Gastrocnemius medialis (tissue), 4 donors: ENCODE data around the gene SDHA. TPM values are rescaled to one million over a fixed set of nuclear protein-coding genes. Genes with fewer than 3 reads are reported as not detected.

Experiments used
- ATAC-seq, 2 donors: fragments of 150-250 bp; one replicate each; pipeline ENCODE4 v1.9.1; 2016
- DNase-seq, 2 donors: peaks; one replicate each; pipeline ENCODE4 v3.0.0-alpha.2; 2019
- H3K27ac ChIP-seq, 4 donors: fragments of 200-600 bp; sonication (generic); 1 replicate in 1 of 4; 2 replicates in 3 of 4; pipeline ENCODE4 v1.5.1; 2016 to 2018; ENCODE audit warnings: mild to moderate bottlenecking in 2 of 4, moderate library complexity in 1 of 4
- H3K27me3 ChIP-seq, 3 donors: fragments of 200-600 bp; sonication (generic) in 2 of 3; 1 replicate in 1 of 3; 2 replicates in 2 of 3; pipeline versions ENCODE4 v1.5.1 to v1.6.0; 2016 to 2019; ENCODE audit warnings: mild to moderate bottlenecking in 1 of 3, moderate library complexity in 1 of 3
- H3K36me3 ChIP-seq, 2 donors: fragments of 200-600 bp; sonication (generic) in 1 of 2; one replicate each; pipeline ENCODE4 v1.5.1; 2017 to 2018
- H3K4me1 ChIP-seq, 2 donors: fragments of 200-600 bp; sonication (generic) in 1 of 2; one replicate each; pipeline ENCODE4 v1.5.1; 2016 to 2017; ENCODE audit warnings: mild to moderate bottlenecking in 2 of 2
- H3K4me3 ChIP-seq, 4 donors: fragments of 200-600 bp; sonication (generic) in 3 of 4; 1 replicate in 1 of 4; 2 replicates in 3 of 4; pipeline ENCODE4 v1.5.1; 2016 to 2019; ENCODE audit warnings: mild to moderate bottlenecking in 2 of 4
- H3K9me3 ChIP-seq, 3 donors: fragments of 200-600 bp; sonication (generic) in 2 of 3; 1 replicate in 1 of 3; 2 replicates in 2 of 3; pipeline ENCODE4 v1.5.1; 2016 to 2019
- CTCF ChIP-seq, 5 experiments: fragments of 450-650 bp in 3 of 5; fragments of 200-600 bp in 2 of 5; sonication (generic) in 2 of 5; IDR thresholded peaks in 4 of 5; conservative IDR thresholded peaks in 1 of 5; 1 replicate in 4 of 5; 2 replicates in 1 of 5; pipeline ENCODE4 v1.5.1; 2016 to 2019; ENCODE audit warnings: antibody characterized with exemption in 5 of 5, mild to moderate bottlenecking in 3 of 5, moderate library complexity in 3 of 5
- POLR2A ChIP-seq, 2 donors: fragments of 450-650 bp; IDR thresholded peaks; one replicate each; pipeline ENCODE4 v1.6.1; 2017; ENCODE audit warnings: antibody characterized with exemption in 2 of 2, mild to moderate bottlenecking in 2 of 2, moderate library complexity in 2 of 2
- in situ Hi-C, 4 donors: fragments of 200-750 bp; cut with MboI; loops; one replicate each; pipeline versions ENCODE4 v1.15.0 to v1.8.0; 2017; ENCODE audit warnings: low sequenced_read_pairs in 4 of 4
- intact Hi-C: fragments of 100-400 bp; cut with DNase I; formaldehyde crosslinking; loops from one replicate; pipeline ENCODE4 v1.15.1; 2023; ENCODE audit warnings: low total_unique reads
- total RNA-seq, 4 donors: library from RNA; depleted of rRNA; stranded (reverse); fragments of >200 nt; gene quantifications; one replicate each; pipeline versions ENCODE4 v1.1.0 to v1.2.3, GENCODE V29; 2016

The SDHA gene
- total RNA-seq, 4 donors from 2014 or later, result 146 to 277 (median 207) TPM

- H3K36me3 ChIP-seq, result no peaks in the 10 kb centered on the region
- H3K4me1 ChIP-seq, result peaks cover 20 to 24% of the 10 kb centered on the region in 2 donors
- intact Hi-C loops, result no loop called here
- ATAC-seq (no peak), DNase-seq (no peak)
- H3K27me3 ChIP-seq, result peaks cover 0 to 5% (median 0%) of the 10 kb centered on the region in 3 donors
- H3K27ac ChIP-seq, result no peak overlapping the region
- in situ Hi-C loops, result no loop called here
- no peak for TF ChIP-seq CTCF (IDR thresholded peaks at IDR 0.05 in 4 of 5, conservative IDR thresholded peaks at IDR 0.05 in 1 of 5)
- TF ChIP-seq POLR2A (IDR thresholded peaks at IDR 0.05), result no peak
- no peak overlapping the region for H3K4me3 ChIP-seq
- H3K9me3 ChIP-seq, result no peaks in the 10 kb centered on the region
These were observed 33.6 kb upstream of the SDHA start for GRCh38 chr5:184471-184870.

- TF ChIP-seq CTCF (IDR thresholded peaks at IDR 0.05 in 4 of 5, conservative IDR thresholded peaks at IDR 0.05 in 1 of 5), result no peak
- no peak for TF ChIP-seq POLR2A (IDR thresholded peaks at IDR 0.05)
- no peak for ATAC-seq
- H3K36me3 ChIP-seq, result no peaks in the 10 kb centered on the region
- no peaks in the 10 kb centered on the region for H3K9me3 ChIP-seq
- peaks cover 0 to 1% (median 0%) of the 10 kb centered on the region in 3 donors for H3K27me3 ChIP-seq
- in situ Hi-C loops, result no loop called here
- no peak for DNase-seq
- H3K4me3 ChIP-seq, result no peak overlapping the region
- no peak overlapping the region for H3K27ac ChIP-seq
- H3K4me1 ChIP-seq, result peaks cover 26 to 32% of the 10 kb centered on the region in 2 donors
- intact Hi-C loops, result no loop called here
These were observed 32.7 kb upstream of the SDHA start for GRCh38 chr5:185095-186070.

- no peaks in the 10 kb centered on the region for H3K27me3 ChIP-seq
These were observed 31.8 kb upstream of the SDHA start for GRCh38 chr5:186091-187041.

GRCh38 chr5:187042-187431 is 31.1 kb upstream of the SDHA start:
- Histone ChIP-seq H3K36me3 (no peaks in the 10 kb centered on the region), H3K9me3 (no peaks in the 10 kb centered on the region), H3K4me1 (peaks cover 36 to 44% of the 10 kb centered on the region in 2 donors), H3K27me3 (no peaks in the 10 kb centered on the region), H3K4me3 (no peak overlapping the region), H3K27ac (no peak overlapping the region)
- intact Hi-C loops, result no loop called here
- in situ Hi-C loops, result no loop called here
- no peak for DNase-seq
- no peak for ATAC-seq
- TF ChIP-seq CTCF (IDR thresholded peaks at IDR 0.05 in 4 of 5, conservative IDR thresholded peaks at IDR 0.05 in 1 of 5) (no peak), POLR2A (IDR thresholded peaks at IDR 0.05) (no peak)

More at GRCh38 chr5:186091-187041, 31.8 kb upstream of the SDHA start:
- peaks cover 29 to 37% of the 10 kb centered on the region in 2 donors for H3K4me1 ChIP-seq
- no peak overlapping the region for H3K27ac ChIP-seq
- in situ Hi-C loops (no loop called here), intact Hi-C loops (no loop called here)
- no peaks in the 10 kb centered on the region for H3K36me3 ChIP-seq
- H3K9me3 ChIP-seq, result no peaks in the 10 kb centered on the region
- ATAC-seq (no peak), DNase-seq (no peak)
- H3K4me3 ChIP-seq, result no peak overlapping the region
- no peak for TF ChIP-seq CTCF (IDR thresholded peaks at IDR 0.05 in 4 of 5, conservative IDR thresholded peaks at IDR 0.05 in 1 of 5)
- TF ChIP-seq POLR2A (IDR thresholded peaks at IDR 0.05), result no peak
